Hippocampal formation (tissue), 2 donors: ENCODE results near the gene SMNDC1.
A peak's percentile ranks its signal among the peaks of the same experiment; 100 is the strongest.

Experiments used
- DNase-seq, 2 donors: peaks; one replicate each; lab custom pipeline; 2025; lab: John Stamatoyannopoulos, UW

SMNDC1 gene

GRCh38 chr10:110327262-110327914 lies 22.7 kb upstream of the SMNDC1 start:
- DNase-seq = no peak

GRCh38 chr10:110326351-110327032 lies 21.8 kb upstream of the SMNDC1 start:
- DNase-seq = no peak

- no peak for DNase-seq
These were observed 20.1 kb upstream of the SMNDC1 start for GRCh38 chr10:110324805-110325280.

GRCh38 chr10:110324201-110324804 lies 19.6 kb upstream of the SMNDC1 start:
- no peak for DNase-seq

- DNase-seq = no peak
These were observed 18.8 kb upstream of the SMNDC1 start for GRCh38 chr10:110323503-110323902.

- no peak for DNase-seq
These were observed 17.3 kb upstream of the SMNDC1 start for GRCh38 chr10:110321869-110322620.

- DNase-seq = no peak
These were observed 13.4 kb upstream of the SMNDC1 start for GRCh38 chr10:110317866-110318850.

- no peak for DNase-seq
These were observed 9.0 kb upstream of the SMNDC1 start for GRCh38 chr10:110313674-110314073.

- no peak for DNase-seq
These were observed 7.5 kb upstream of the SMNDC1 start for GRCh38 chr10:110312206-110312605.

GRCh38 chr10:110311357-110311949 lies 6.7 kb upstream of the SMNDC1 start:
- DNase-seq = peak in 1 of 2 donors; percentile 31

- no peak for DNase-seq
These were observed 6.0 kb upstream of the SMNDC1 start for GRCh38 chr10:110310741-110311140.

- DNase-seq = no peak
These were observed 3.1 kb upstream of the SMNDC1 start for GRCh38 chr10:110307805-110308204.

- no peak for DNase-seq
These were observed 1.7 kb upstream of the SMNDC1 start for GRCh38 chr10:110306452-110306768.

GRCh38 chr10:110305767-110306451 lies 1.2 kb upstream of the SMNDC1 start:
- DNase-seq = peak in 1 of 2 donors; percentile 64

- peak in 1 of 2 donors; percentile 35 for DNase-seq
These were observed 333 bp downstream of the SMNDC1 start for GRCh38 chr10:110304394-110304779.

GRCh38 chr10:110303681-110304080 lies 1.0 kb downstream of the SMNDC1 start:
- no peak for DNase-seq

- no peak for DNase-seq
These were observed 4.2 kb downstream of the SMNDC1 start for GRCh38 chr10:110300486-110300986.

- no peak for DNase-seq
These were observed 7.8 kb downstream of the SMNDC1 start for GRCh38 chr10:110296966-110297365.

GRCh38 chr10:110286841-110287240 lies 17.9 kb downstream of the SMNDC1 start:
- no peak for DNase-seq

- no peak for DNase-seq
These were observed 19.2 kb downstream of the SMNDC1 start for GRCh38 chr10:110285501-110285900.
